GM18502 (cell line): ENCODE measurements around the gene WFS1.

Source experiments
- ATAC-seq: cut with Tn5 transposase; IDR thresholded peaks from one replicate; pipeline ENCODE4 v1.9.1; 2021; ENCODE audit warnings: mild to moderate bottlenecking; ENCODE audit not compliant: unreplicated experiment, poor library complexity

The WFS1 gene

GRCh38 chr4:6349896-6350603 lies 80.4 kb downstream of the WFS1 start:
- ATAC-seq = no peak

- no peak for ATAC-seq
Measured at GRCh38 chr4:6350646-6351045, 81.0 kb downstream of the WFS1 start.

- ATAC-seq = no peak
Measured at GRCh38 chr4:6351246-6352000, 81.8 kb downstream of the WFS1 start.

GRCh38 chr4:6352031-6352692 lies 82.5 kb downstream of the WFS1 start:
- ATAC-seq = no peak
